ENCODE results near the gene GPBP1L1. TPM values are rescaled to one million over a fixed set of nuclear protein-coding genes. Genes with fewer than 3 reads are reported as not detected.

GPBP1L1 gene
- total RNA-seq, 1 experiment from 2014 or later, result 110 TPM

- no peaks in the 10 kb centered on the region for H3K9me3 ChIP-seq (ENCODE audit: control insufficient read depth in 1 of 2, insufficient read depth in 1 of 2, low read depth in 1 of 2, low read length in 2 of 2)
- no peaks in the 10 kb centered on the region for H3K79me2 ChIP-seq (ENCODE audit: insufficient read depth, low read length)
- H3K4me3 ChIP-seq (replicated peaks in 1 of 2; ENCODE audit: low read depth in 1 of 2, low read length in 2 of 2), result no peak overlapping the region
- peaks cover 16 to 20% of the 10 kb centered on the region in 2 experiments; a peak in 2 of 4 replicates for H3K36me3 ChIP-seq (ENCODE audit: control insufficient read depth in 1 of 2, insufficient read depth in 2 of 2, low read length in 2 of 2)
- H3K9ac ChIP-seq (ENCODE audit: low read length), result no peak overlapping the region
- no TSS peak for BruUV-seq (replicated peaks)
- no peak overlapping the region for H3K27ac ChIP-seq (ENCODE audit: low read depth, low read length)
- no peak for TF ChIP-seq REST (IDR thresholded peaks at IDR 0.05; ENCODE audit: low read depth)
- TF ChIP-seq EZH2 (IDR thresholded peaks at IDR 0.05), result no peak
- no peak for TF ChIP-seq POLR2AphosphoS5 (IDR thresholded peaks at IDR 0.05; ENCODE audit: low read depth, low read length)
- no peak for TF ChIP-seq RAD21 (IDR thresholded peaks at IDR 0.05; ENCODE audit: low read depth)
- no peak for TF ChIP-seq TCF7L2 (IDR thresholded peaks at IDR 0.05; ENCODE audit: borderline replicate concordance, extremely low read depth, insufficient read depth, insufficient read length)
- TF ChIP-seq SP1 (IDR thresholded peaks at IDR 0.05; ENCODE audit: low read depth), result no peak
- no peak for TF ChIP-seq POLR2A (IDR thresholded peaks at IDR 0.05; ENCODE audit: borderline replicate concordance, extremely low read depth, insufficient read depth, insufficient read length)
- no peak for TF ChIP-seq CEBPB (IDR thresholded peaks at IDR 0.05; ENCODE audit: low read depth)
- no peak for TF ChIP-seq YY1 (IDR thresholded peaks at IDR 0.05; ENCODE audit: extremely low read depth, insufficient replicate concordance, low read depth, low read length)
- TF ChIP-seq ZNF274 (IDR thresholded peaks at IDR 0.05; ENCODE audit: low read depth, low read length), result no peak
- no peak for TF ChIP-seq SIN3A (IDR thresholded peaks at IDR 0.05; ENCODE audit: low read depth)
- no peak for TF ChIP-seq FOSL1 (IDR thresholded peaks at IDR 0.05; ENCODE audit: low read depth)
- TF ChIP-seq MAX (IDR thresholded peaks at IDR 0.05), result no peak
- ChIA-PET CTCF (no interaction called here), RAD21 (ENCODE audit: low non-redundant PET in 1 of 2, low total read pairs in 2 of 2, uncharacterized antibody in 2 of 2, unreplicated experiment in 2 of 2) (no interaction called here), POLR2A (no interaction called here)
- intact Hi-C loops (cut with micrococcal nuclease), result no loop called here
- peaks cover 5% of the 10 kb centered on the region; the same call in 1 of the 2 replicates for H4K20me1 ChIP-seq (ENCODE audit: insufficient read depth)
- no peak overlapping the region for H3K4me2 ChIP-seq (ENCODE audit: low read length)
- ATAC-seq (no peak), DNase-seq (ENCODE audit: low read depth, low spot score) (no peak)
- H3K27me3 ChIP-seq (ENCODE audit: insufficient read depth, low read length), result no peaks in the 10 kb centered on the region
- no peak overlapping the region for H2AFZ ChIP-seq (ENCODE audit: low read depth, low read length, poor library complexity, severe bottlenecking)
- no peaks in the 10 kb centered on the region for H3K9me2 ChIP-seq (ENCODE audit: insufficient read depth)
- H3K4me1 ChIP-seq (ENCODE audit: control insufficient read depth in 1 of 2, insufficient read depth in 2 of 2, low read length in 2 of 2), result no peaks in the 10 kb centered on the region
These were observed 64.3 kb downstream of the GPBP1L1 start for GRCh38 chr1:45621895-45622523.

Data from HCT116 (cell line).